ENCODE measurements around the gene TMPRSS9. TPM values are rescaled to one million over a fixed set of nuclear protein-coding genes. Genes with fewer than 3 reads are reported as not detected.

TMPRSS9 gene
- total RNA-seq, 2 donors from 2014 or later: not detected

DNA sequence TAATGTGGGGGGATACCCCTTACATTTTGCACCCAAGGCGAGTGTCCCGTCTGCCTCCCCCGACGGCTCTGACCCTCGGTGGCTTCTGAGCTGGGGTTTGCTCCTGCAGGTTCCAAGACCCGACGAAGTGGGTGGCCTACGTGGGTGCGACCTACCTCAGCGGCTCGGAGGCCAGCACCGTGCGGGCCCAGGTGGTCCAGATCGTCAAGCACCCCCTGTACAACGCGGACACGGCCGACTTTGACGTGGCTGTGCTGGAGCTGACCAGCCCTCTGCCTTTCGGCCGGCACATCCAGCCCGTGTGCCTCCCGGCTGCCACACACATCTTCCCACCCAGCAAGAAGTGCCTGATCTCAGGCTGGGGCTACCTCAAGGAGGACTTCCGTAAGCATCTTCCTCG, 48.2 kb downstream of the TMPRSS9 start:
- TF ChIP-seq, protein P1, sequence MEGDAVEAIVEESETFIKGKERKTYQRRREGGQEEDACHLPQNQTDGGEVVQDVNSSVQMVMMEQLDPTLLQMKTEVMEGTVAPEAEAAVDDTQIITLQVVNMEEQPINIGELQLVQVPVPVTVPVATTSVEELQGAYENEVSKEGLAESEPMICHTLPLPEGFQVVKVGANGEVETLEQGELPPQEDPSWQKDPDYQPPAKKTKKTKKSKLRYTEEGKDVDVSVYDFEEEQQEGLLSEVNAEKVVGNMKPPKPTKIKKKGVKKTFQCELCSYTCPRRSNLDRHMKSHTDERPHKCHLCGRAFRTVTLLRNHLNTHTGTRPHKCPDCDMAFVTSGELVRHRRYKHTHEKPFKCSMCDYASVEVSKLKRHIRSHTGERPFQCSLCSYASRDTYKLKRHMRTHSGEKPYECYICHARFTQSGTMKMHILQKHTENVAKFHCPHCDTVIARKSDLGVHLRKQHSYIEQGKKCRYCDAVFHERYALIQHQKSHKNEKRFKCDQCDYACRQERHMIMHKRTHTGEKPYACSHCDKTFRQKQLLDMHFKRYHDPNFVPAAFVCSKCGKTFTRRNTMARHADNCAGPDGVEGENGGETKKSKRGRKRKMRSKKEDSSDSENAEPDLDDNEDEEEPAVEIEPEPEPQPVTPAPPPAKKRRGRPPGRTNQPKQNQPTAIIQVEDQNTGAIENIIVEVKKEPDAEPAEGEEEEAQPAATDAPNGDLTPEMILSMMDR (IDR thresholded peaks at IDR 0.05): no peak
- H3K4me1 ChIP-seq: no peaks in the 10 kb centered on the region
- no peak for DNase-seq (ENCODE audit: low spot score)
- H3K9me3 ChIP-seq: no peaks in the 10 kb centered on the region
- H3K36me3 ChIP-seq: no peaks in the 10 kb centered on the region
- no peak overlapping the region for H3K27ac ChIP-seq
- H3K4me3 ChIP-seq: no peak overlapping the region
- no peaks in the 10 kb centered on the region for H3K27me3 ChIP-seq

DNA sequence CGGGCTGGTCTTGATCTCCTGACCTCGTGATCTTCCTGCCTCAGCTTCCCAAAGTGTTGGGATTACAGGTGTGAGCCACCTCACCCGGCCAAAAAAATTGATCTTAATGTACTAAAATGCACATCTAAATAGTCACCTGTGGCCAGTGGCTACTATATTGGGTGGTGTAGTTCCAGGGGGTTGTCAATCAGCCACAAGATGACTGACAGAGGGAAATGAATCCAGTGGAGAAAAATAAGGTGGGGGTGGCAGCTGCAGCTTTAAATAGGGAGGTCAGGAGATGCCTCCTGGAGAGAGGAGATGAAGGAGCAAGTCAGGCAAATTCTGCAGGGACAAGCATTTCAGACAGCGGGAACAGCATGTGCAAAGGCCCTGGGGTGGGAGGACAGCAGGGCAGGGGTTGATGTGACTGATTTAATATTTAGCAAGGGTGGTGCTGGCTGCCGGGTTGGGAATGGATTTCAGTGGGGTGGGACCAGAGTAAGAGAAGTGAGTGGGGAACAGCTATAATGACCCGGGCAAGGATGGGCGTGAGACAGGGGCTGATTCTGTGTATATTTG, 49.4 kb downstream of the TMPRSS9 start:
- no peak for DNase-seq (ENCODE audit: low spot score)
- Histone ChIP-seq H3K36me3 (no peaks in the 10 kb centered on the region), H3K4me3 (no peak overlapping the region), H3K27ac (no peak overlapping the region), H3K27me3 (no peaks in the 10 kb centered on the region), H3K4me1 (no peaks in the 10 kb centered on the region), H3K9me3 (no peaks in the 10 kb centered on the region)
- TF ChIP-seq, protein P1 (IDR thresholded peaks at IDR 0.05): no peak

DNA sequence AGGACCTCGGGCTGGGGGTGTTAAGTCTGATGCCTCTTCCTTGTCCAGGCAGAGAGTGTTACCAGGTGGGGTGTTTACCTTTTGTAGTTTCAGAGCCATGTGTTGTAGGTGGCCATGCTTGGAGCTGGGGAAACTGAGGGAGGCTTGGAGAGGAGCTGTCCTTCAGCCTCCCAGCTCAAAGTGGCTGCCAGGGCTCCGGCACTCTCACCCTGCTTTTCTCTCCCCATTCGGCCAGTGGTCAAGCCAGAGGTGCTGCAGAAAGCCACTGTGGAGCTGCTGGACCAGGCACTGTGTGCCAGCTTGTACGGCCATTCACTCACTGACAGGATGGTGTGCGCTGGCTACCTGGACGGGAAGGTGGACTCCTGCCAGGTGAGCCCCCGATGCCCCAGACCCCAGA, 50.0 kb downstream of the TMPRSS9 start:
- Histone ChIP-seq H3K9me3 (no peaks in the 10 kb centered on the region), H3K27me3 (no peaks in the 10 kb centered on the region), H3K36me3 (no peaks in the 10 kb centered on the region), H3K4me3 (no peak overlapping the region), H3K4me1 (no peaks in the 10 kb centered on the region), H3K27ac (no peak overlapping the region)
- TF ChIP-seq, protein P1 (IDR thresholded peaks at IDR 0.05): no peak
- no peak for DNase-seq (ENCODE audit: low spot score)

DNA sequence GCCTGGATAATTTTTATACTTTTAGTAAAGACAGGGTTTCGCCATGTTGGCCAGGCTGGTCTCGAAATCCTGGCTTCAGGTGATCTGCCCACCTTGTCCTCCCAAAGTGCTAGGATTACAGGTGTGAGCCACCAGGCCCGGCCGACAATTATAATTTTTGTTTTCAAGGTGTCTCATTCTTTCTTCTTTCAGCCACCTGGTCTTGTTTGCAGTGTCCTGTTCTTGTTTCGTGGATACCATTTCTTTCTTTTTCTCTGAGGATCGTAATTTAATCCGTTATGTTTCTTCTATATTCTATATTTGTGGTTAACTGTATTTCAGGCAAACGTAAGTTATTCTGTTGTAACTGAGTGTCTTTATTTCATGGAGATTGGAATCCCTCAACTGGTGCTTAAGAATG, 51.6 kb downstream of the TMPRSS9 start:
- H3K9me3 ChIP-seq: no peaks in the 10 kb centered on the region

DNA sequence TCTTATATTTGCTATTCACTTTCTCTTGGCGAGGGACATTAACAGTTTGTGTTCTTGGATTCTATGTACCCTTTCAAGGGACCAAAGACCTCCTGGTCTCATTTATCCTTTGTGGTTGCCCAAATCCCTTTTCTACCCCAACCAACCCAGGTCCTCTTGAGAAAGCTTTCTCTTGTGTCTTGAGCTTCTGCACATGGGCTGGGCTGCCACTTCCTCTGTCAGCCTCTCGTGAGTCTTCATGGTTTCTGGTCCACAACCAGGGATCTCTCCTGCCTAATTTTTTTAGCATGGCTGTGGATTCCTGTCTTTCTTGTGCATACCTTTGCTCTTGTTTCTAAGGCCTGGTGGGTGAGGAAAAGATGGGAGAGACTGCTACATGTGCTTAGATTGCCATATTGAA, 52.4 kb downstream of the TMPRSS9 start:
- Histone ChIP-seq H3K27me3 (no peaks in the 10 kb centered on the region), H3K4me1 (no peaks in the 10 kb centered on the region), H3K36me3 (peaks cover under 1% of the 10 kb centered on the region), H3K9me3 (no peaks in the 10 kb centered on the region), H3K4me3 (no peak overlapping the region), H3K27ac (no peak overlapping the region)
- TF ChIP-seq, protein P1 (IDR thresholded peaks at IDR 0.05): no peak
- no peak for DNase-seq (ENCODE audit: low spot score)

More for the DNA sequence above, 51.6 kb downstream of the TMPRSS9 start:
- TF ChIP-seq, protein P1 (IDR thresholded peaks at IDR 0.05): no peak
- no peak overlapping the region for H3K27ac ChIP-seq
- DNase-seq (ENCODE audit: low spot score): no peak
- no peaks in the 10 kb centered on the region for H3K27me3 ChIP-seq
- H3K4me3 ChIP-seq: no peak overlapping the region
- no peaks in the 10 kb centered on the region for H3K4me1 ChIP-seq
- no peaks in the 10 kb centered on the region for H3K36me3 ChIP-seq

DNA sequence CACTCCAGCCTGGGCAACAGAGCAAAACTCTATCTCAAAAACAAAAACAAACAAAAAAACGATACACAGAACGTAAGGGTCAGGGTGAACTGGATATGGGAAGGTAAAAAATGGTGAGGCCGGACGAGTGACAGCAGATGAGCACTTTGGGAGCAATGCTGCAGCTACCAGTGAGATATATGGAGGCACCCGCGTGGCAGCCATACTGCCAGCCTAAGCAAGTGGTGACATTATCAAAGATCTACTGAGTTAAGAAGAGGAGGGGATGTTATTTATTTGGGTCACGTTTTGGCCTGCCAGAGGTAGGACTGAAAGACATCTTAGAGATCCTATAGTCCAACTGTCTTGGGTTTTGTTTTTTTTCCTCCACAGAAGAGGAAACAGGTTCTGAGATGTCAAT, 53.1 kb downstream of the TMPRSS9 start:
- TF ChIP-seq, protein P1 (IDR thresholded peaks at IDR 0.05): no peak
- Histone ChIP-seq H3K9me3 (no peaks in the 10 kb centered on the region), H3K27me3 (no peaks in the 10 kb centered on the region), H3K4me3 (no peak overlapping the region), H3K36me3 (peaks cover 3% of the 10 kb centered on the region), H3K27ac (no peak overlapping the region), H3K4me1 (no peaks in the 10 kb centered on the region)
- DNase-seq (ENCODE audit: low spot score): no peak
